ENCODE results near the gene LILRB5.
"Not testable (repeated sequence)": the region's sequence is repeated elsewhere in the genome, so short reads cannot be mapped to it uniquely, and the experiment has no call there.

GRCh38 chr19:54217517-54218247 lies 39.4 kb downstream of the LILRB5 start:
- TF ChIP-seq BHLHE40 (IDR thresholded peaks at IDR 0.05; ENCODE audit: low read depth, low read length); CTCF (conservative IDR thresholded peaks at IDR 0.05; ENCODE audit: low read depth, low read length); POLR2A (IDR thresholded peaks at IDR 0.05; ENCODE audit: low read depth, low read length): not testable (repeated sequence)
